Retina (tissue), 1 donor: ENCODE data around the gene SON.
"Not testable (repeated sequence)": the region's sequence is repeated elsewhere in the genome, so short reads cannot be mapped to it uniquely, and the experiment has no call there.

ENCODE experiments used
- DNase-seq: peaks from one replicate; pipeline ENCODE4 v3.0.0-alpha.2; 2016

SON gene

GRCh38 chr21:33542640-33543504, at the start of gene SON:
Gene SON, plus strand, starts transcription at chr21:33543038. Its CDS starts 55 bp downstream, at chr21:33543093.
- DNase-seq, result peak; percentile 97

- DNase-seq, result no peak
These were observed 49.1 kb upstream of the SON start for GRCh38 chr21:33493756-33494155.

- no peak for DNase-seq
These were observed 47.1 kb upstream of the SON start for GRCh38 chr21:33495743-33496142.

- no peak for DNase-seq
These were observed 46.5 kb upstream of the SON start for GRCh38 chr21:33496345-33496744.

- DNase-seq, result no peak
These were observed 37.0 kb upstream of the SON start for GRCh38 chr21:33505833-33506232.

GRCh38 chr21:33507003-33507402, 35.8 kb upstream of the SON start:
- DNase-seq, result not testable (repeated sequence)

- no peak for DNase-seq
These were observed 32.0 kb upstream of the SON start for GRCh38 chr21:33510826-33511225.

GRCh38 chr21:33511639-33512038, 31.2 kb upstream of the SON start:
- DNase-seq, result no peak

- no peak for DNase-seq
These were observed 30.4 kb upstream of the SON start for GRCh38 chr21:33512481-33512880.

- DNase-seq, result no peak
These were observed 28.6 kb upstream of the SON start for GRCh38 chr21:33514229-33514628.

- DNase-seq, result no peak
These were observed 23.9 kb upstream of the SON start for GRCh38 chr21:33518899-33519298.

- DNase-seq, result no peak
These were observed 20.4 kb upstream of the SON start for GRCh38 chr21:33522297-33522952.

- no peak for DNase-seq
These were observed 19.9 kb upstream of the SON start for GRCh38 chr21:33522953-33523349.

- DNase-seq, result no peak
These were observed 11.8 kb upstream of the SON start for GRCh38 chr21:33531007-33531406.

- no peak for DNase-seq
These were observed 5.6 kb upstream of the SON start for GRCh38 chr21:33537212-33537611.

- no peak for DNase-seq
These were observed 3.2 kb upstream of the SON start for GRCh38 chr21:33539616-33540015.

GRCh38 chr21:33540711-33541104, 2.1 kb upstream of the SON start:
- DNase-seq, result no peak

GRCh38 chr21:33541105-33541711, 1.6 kb upstream of the SON start:
- DNase-seq, result peak; percentile 26

- peak; percentile 93 for DNase-seq
These were observed 840 bp upstream of the SON start, which contains the start of gene GART for GRCh38 chr21:33541756-33542639. Gene GART, minus strand, starts transcription at chr21:33542117. Its CDS starts 2,802 bp downstream, at chr21:33539315.

- no peak for DNase-seq
These were observed 779 bp downstream of the SON start for GRCh38 chr21:33543505-33544129.

GRCh38 chr21:33544451-33545195, 1.8 kb downstream of the SON start:
- no peak for DNase-seq
